Aorta (tissue), 5 donors: ENCODE data around the gene SLC6A7. TPM values are rescaled to one million over a fixed set of nuclear protein-coding genes. Genes with fewer than 3 reads are reported as not detected.
A peak's percentile ranks its signal among the peaks of the same experiment; 100 is the strongest.

ENCODE experiments used
- ATAC-seq: fragments of 200-7000 bp; cut with Tn5 transposase; one replicate; pipeline ENCODE4 v1.9.1; 2022; ENCODE audit warnings: moderate library complexity; ENCODE audit not compliant: low FRiP score
- DNase-seq, 2 donors: peaks; one replicate each; pipeline ENCODE4 v3.0.0-alpha.2; 2020
- H3K27ac ChIP-seq, 2 donors: one replicate each; pipeline ENCODE4 v1.5.1; 2013; ENCODE audit warnings: low read length in 2 of 2, mild to moderate bottlenecking in 2 of 2, moderate library complexity in 2 of 2, control low read depth in 1 of 2, inconsistent platforms in 1 of 2, low read depth in 1 of 2
- H3K27me3 ChIP-seq, 2 donors: one replicate each; pipeline ENCODE4 v1.6.1; 2013; ENCODE audit warnings: control low read depth in 1 of 2, low read length in 1 of 2, mild to moderate bottlenecking in 1 of 2, moderate library complexity in 1 of 2; ENCODE audit not compliant: insufficient read depth in 2 of 2, control insufficient read depth in 1 of 2
- H3K36me3 ChIP-seq, 2 donors: one replicate each; pipeline ENCODE4 v1.6.1; 2013; ENCODE audit warnings: control low read depth in 1 of 2, low read length in 1 of 2, mild to moderate bottlenecking in 1 of 2; ENCODE audit not compliant: insufficient read depth in 2 of 2, control insufficient read depth in 1 of 2
- H3K4me1 ChIP-seq, 2 donors: one replicate each; pipeline ENCODE4 v1.6.1; 2013; ENCODE audit warnings: low read length in 2 of 2, control low read depth in 1 of 2, mild to moderate bottlenecking in 1 of 2, moderate library complexity in 1 of 2; ENCODE audit not compliant: insufficient read depth in 2 of 2, control insufficient read depth in 1 of 2
- H3K4me3 ChIP-seq, 2 donors: one replicate each; pipeline ENCODE4 v1.5.1; 2013; ENCODE audit warnings: low read length in 2 of 2, control low read depth in 1 of 2, mild to moderate bottlenecking in 1 of 2
- H3K9me3 ChIP-seq: one replicate; pipeline ENCODE4 v1.6.1; 2013; ENCODE audit warnings: mild to moderate bottlenecking, low read length; ENCODE audit not compliant: control insufficient read depth
- WGBS, 2 donors: extraction: QIAGEN DNeasy Blood & Tissue Kit; methylation state at CpG; one replicate each; pipeline ENCODE4 v1.1.7; 2013; 5-methylcytosine and 5-hydroxymethylcytosine counted together
- intact Hi-C, 2 donors: fragments of 100-400 bp; cut with DNase I; formaldehyde crosslinking; loops; one replicate each; pipeline versions ENCODE4 v1.14.2 to v1.15.0; 2022
- polyA plus RNA-seq, 2 donors: library from polyadenylated mRNA; stranded (reverse); fragments of 200-250 nt; gene quantifications; one replicate each; pipeline ENCODE4 v1.2.3, GENCODE V29; 2013
- total RNA-seq, 2 donors: library from RNA; stranded (reverse); fragmentation: NEBNext Ultra II Directional; extraction: Animal tissue kit (Norgen Biotek cat#: 25700); gene quantifications; one replicate each; pipeline ENCODE4 v1.2.1, GENCODE V29; 2021
- donor health status: healthy with polysubstance abuse.
- donor health status: Bipolar disorder and iron deficiency.
- donor health status: DM: no; HTN: no; CAD: no.
- donor health status: DM: no; HTN: no; CAD: no.
- donor health status: DM: yes; HTN: yes; CAD: no.

The SLC6A7 gene
- total and polyA plus RNA-seq, 4 donors: 0.25 to 0.41 TPM; not detected in 2

DNA sequence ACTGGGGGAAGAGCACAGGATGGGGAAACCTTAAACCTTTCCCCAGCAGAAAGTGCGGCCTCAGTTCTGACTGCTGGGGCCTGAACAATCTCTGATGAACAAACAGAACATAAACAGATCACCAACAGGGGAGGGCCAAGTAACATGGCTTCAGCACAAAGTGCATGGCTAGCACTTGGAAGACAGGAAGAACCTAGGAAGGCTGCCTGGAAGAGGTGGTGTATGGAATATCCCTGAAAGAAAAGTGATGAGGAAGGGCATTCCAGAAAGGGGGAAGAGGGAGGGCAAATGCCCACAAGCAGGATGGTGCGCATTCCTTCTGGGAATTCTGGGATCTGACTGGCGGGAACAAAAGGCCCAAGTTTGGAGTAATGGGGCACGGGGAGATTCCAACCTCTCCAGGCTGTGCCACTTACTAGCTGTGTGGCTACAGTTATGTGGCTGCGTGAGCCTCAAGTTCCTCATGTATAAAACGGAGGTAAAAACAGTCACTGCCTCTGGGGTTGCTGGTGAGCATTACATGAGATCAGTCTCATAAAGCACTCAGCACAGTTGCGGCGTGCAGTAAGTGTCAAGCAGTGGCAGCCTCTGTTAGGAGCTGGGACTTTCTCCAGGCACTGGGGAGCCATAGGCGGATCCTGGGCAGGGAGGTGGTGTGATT is 35.8 kb upstream of the SLC6A7 start:
- H3K27ac ChIP-seq: peak overlapping the region in 1 of 2 donors; percentile 97
- peaks cover 2 to 3% of the 10 kb centered on the region in 2 donors for H3K4me1 ChIP-seq
- intact Hi-C loops: loop anchor here in 1 of 2 donors (2.0 kb wide), 1 partner anchor 15 kb away; no protein-coding TSS in a partner anchor
- no peaks in the 10 kb centered on the region for H3K27me3 ChIP-seq
- no peaks in the 10 kb centered on the region for H3K9me3 ChIP-seq
- peak overlapping the region; percentile 42 to 98 for H3K4me3 ChIP-seq
- peak in 1 of 2 donors; percentile 66 for DNase-seq
- peak; percentile 31 for ATAC-seq
- 2 to 9% methylated on average over 9 of the region's 9 CpGs for WGBS, 2 donors
- H3K36me3 ChIP-seq: no peaks in the 10 kb centered on the region

DNA sequence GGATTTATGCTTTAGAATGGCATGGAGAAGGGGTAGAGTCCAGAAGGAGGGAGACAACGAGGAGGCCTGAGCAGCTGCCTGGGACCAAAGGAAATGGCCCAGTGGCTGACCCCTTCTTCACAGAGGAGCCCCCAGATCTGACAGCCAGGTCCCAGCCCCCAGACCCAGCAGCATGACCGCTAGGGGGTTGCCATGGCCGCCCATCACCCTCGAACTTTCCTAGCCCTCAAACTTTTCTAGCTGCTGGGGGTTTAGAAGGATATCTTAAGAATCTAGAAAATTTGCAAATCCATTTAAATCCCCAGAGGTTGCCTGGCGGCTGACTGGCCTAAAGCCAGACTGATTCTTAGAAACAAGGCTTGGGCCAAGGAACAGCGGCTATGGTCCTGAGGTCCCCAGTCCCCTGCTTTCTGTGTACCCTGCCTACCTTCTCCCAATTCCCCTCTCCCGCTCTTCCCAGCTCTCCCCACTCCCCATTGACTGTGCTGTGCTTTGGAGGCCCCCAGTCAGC is 35.2 kb upstream of the SLC6A7 start:
- DNase-seq (no peak), ATAC-seq (no peak)
- Histone ChIP-seq H3K9me3 (no peaks in the 10 kb centered on the region), H3K4me1 (peaks cover 2 to 3% of the 10 kb centered on the region in 2 donors), H3K27ac (peak overlapping the region; percentile 64 to 97), H3K27me3 (no peaks in the 10 kb centered on the region), H3K4me3 (peak overlapping the region; percentile 42 to 98), H3K36me3 (no peaks in the 10 kb centered on the region)
- WGBS, 2 donors: 3 to 10% methylated on average over 7 of the region's 7 CpGs
- intact Hi-C loops: loop anchor here in 1 of 2 donors (2.0 kb wide), 1 partner anchor 16 kb away; no protein-coding TSS in a partner anchor

DNA sequence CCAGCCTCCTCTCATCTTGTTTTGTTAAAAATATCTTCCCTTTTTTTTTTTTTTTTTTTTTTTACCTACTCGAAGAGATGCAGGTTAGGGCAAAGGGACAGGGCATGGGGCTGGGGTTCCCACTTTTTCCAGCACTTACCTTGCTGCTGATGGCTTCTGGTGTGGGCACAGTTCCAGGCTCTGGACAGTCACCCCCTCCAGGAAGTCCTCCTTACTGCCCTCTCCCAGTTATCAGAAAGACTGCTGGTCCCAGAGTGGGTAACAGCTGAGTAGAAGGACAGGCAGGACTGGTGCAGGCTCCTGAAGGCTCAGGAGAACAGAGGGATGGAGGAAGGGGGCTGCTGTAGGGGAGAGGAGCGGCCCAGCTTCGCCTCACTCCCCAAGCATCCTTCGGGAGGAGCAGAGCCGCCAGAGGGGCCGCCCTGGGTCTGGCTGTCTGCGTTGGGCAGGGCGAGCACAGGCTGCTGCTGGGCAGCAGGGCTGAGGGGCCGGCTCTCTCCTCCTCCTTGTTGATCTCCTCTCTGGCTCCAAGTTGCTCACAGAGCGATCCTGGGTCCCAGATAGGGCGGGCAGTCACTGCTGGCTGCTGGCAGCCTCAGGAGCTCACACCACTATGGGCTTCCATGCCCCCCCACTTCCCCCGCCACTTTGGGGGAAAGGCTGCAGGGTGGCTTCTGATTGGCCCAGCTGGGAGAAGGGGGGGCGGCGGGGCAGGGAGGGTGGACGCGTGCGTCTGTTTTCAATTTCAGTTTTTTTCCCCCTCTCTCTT is 34.4 kb upstream of the SLC6A7 start, which contains the start of gene PDGFRB:
PDGFRB (minus strand) TSS at position 588 of the 769 bp plus-strand sequence. CDS start 18,798 bp downstream, outside the sequence.
- no peaks in the 10 kb centered on the region for H3K27me3 ChIP-seq
- H3K9me3 ChIP-seq: no peaks in the 10 kb centered on the region
- peak within 1 kb of the TSS; percentile 71 to 97 for H3K27ac ChIP-seq
- H3K36me3 ChIP-seq: no peaks in the 10 kb centered on the region
- peak; percentile 90 for ATAC-seq
- H3K4me3 ChIP-seq: peak within 1 kb of the TSS; percentile 42 to 98
- peaks cover 2 to 3% of the 10 kb centered on the region in 2 donors for H3K4me1 ChIP-seq
- DNase-seq: peak; percentile 95 to 96
- intact Hi-C loops: loop anchor here in 1 of 2 donors (2.0 kb wide), 1 partner anchor 17 kb away; no protein-coding TSS in a partner anchor
- 0 to 3% methylated on average over 15 to 17 of the region's 17 CpGs for WGBS, 2 donors

DNA sequence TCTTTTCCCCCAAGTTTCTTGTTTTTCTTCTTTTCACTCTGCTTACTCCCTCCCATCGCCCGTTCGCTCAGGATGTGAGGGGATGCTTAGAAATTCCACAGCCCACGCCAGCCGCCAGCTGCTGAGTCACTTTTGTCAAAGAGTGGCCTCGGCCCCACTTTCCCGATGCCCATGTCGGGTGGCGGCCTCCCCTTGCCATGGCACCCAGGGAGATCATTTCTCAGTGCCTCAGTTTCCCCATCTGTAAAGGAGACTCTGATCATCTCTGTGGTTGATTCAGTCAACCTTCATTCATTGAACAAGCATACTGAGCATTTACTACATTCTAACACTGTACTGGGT is 33.9 kb upstream of the SLC6A7 start:
- DNase-seq: no peak
- H3K9me3 ChIP-seq: no peaks in the 10 kb centered on the region
- ATAC-seq: no peak
- 0 to 1% methylated on average over 9 of the region's 9 CpGs for WGBS, 2 donors
- peak overlapping the region; percentile 9 to 95 for H3K27ac ChIP-seq
- H3K36me3 ChIP-seq: no peaks in the 10 kb centered on the region
- H3K27me3 ChIP-seq: no peaks in the 10 kb centered on the region
- H3K4me1 ChIP-seq: peaks cover 0 to 2% of the 10 kb centered on the region in 2 donors
- no peak overlapping the region for H3K4me3 ChIP-seq
- intact Hi-C loops: no loop called here

DNA sequence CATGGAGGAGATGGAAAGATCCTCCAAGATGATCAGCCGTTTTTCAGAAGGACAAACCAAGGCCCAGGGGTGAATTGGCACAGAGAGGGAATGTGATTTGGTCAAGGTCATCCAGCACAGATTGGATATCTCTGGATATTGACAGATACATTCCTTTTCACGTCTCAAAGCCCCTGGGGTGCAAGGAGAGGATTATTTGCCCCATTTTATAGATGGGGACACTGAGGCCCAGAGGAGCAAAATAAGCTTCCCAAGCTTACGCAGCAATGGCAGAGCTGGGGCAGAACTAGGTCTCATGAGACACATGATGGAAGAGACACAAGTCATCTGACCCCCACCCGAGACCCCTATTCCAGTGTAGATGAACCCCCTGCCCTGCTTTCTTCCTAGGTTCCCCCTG is 33.3 kb upstream of the SLC6A7 start:
- intact Hi-C loops: no loop called here
- Histone ChIP-seq H3K27me3 (no peaks in the 10 kb centered on the region), H3K9me3 (no peaks in the 10 kb centered on the region), H3K4me3 (no peak overlapping the region), H3K27ac (peak overlapping the region; percentile 9 to 95), H3K4me1 (peaks cover 0 to 2% of the 10 kb centered on the region in 2 donors), H3K36me3 (no peaks in the 10 kb centered on the region)
- ATAC-seq: no peak
- WGBS, 2 donors: 80 to 82% methylated on average over 4 of the region's 4 CpGs
- DNase-seq: no peak

DNA sequence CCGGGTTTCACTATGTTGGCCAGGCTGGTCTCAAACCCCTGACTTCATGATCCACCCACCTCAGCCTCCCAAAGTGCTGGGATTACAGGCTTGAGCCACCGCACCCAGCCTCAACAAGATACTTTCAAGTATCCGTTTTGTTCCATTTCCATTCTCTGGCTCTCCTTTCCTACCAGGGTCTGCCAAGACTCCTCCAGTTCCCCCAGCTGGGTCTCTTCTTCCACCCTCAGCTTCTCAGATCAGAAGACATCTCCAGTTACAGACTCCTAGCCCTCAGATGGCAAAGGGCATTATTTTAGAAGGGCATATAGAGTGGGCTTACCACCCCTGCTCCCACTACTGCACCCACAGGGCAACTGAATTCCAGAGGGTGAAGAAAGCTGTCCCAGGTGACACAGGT is 32.7 kb upstream of the SLC6A7 start:
- intact Hi-C loops: no loop called here
- no peaks in the 10 kb centered on the region for H3K9me3 ChIP-seq
- peak overlapping the region in 1 of 2 donors; percentile 22 for H3K27ac ChIP-seq
- peaks cover 0 to 2% of the 10 kb centered on the region in 2 donors for H3K4me1 ChIP-seq
- ATAC-seq: no peak
- no peak overlapping the region for H3K4me3 ChIP-seq
- H3K27me3 ChIP-seq: no peaks in the 10 kb centered on the region
- WGBS, 2 donors: 72 to 75% methylated on average over 3 of the region's 3 CpGs
- DNase-seq: no peak
- H3K36me3 ChIP-seq: no peaks in the 10 kb centered on the region

DNA sequence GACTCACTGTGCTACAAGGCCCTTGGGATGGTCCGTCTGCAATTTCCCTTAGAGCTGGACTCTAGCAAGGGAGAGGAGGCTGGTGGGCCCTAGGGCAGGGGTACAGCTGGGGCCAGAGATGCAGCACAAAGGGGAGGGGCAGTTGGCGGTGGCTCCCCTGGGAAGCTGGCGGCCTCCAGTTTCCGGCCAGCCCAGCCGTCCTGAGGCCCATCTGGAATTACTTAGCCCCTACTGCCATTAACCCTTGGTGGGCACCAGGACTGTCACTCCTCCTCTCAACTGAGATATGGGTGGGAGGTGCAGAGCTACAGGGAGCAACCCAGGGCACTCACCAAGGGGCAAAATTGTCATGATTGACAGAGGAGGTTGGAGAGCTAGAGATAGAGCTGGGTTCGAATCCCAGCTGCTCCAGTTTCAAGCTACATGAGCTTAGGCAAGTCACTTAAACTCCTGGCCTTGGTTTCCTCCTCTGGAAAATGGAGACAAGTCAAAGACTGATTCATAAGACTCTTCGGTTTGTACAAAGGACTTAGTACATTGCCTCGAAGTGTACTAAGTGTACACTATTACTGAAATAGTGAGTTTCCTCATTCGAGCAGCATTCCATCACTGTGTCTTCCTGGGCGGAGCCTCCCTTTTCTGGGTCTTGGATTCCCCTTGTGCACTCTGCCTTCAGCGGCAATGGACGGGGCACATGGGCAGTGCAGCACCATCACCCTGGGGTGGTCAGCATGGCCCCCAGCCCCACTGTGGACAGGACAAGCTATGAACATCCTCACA is 31.5 kb upstream of the SLC6A7 start:
- Histone ChIP-seq H3K27ac (peak overlapping the region in 1 of 2 donors; percentile 28), H3K4me1 (peaks cover 0 to 2% of the 10 kb centered on the region in 2 donors), H3K27me3 (no peaks in the 10 kb centered on the region), H3K9me3 (no peaks in the 10 kb centered on the region), H3K4me3 (no peak overlapping the region), H3K36me3 (no peaks in the 10 kb centered on the region)
- DNase-seq: no peak
- ATAC-seq: no peak
- intact Hi-C loops: no loop called here
- WGBS, 2 donors: 23 to 27% methylated on average over 12 of the region's 12 CpGs

DNA sequence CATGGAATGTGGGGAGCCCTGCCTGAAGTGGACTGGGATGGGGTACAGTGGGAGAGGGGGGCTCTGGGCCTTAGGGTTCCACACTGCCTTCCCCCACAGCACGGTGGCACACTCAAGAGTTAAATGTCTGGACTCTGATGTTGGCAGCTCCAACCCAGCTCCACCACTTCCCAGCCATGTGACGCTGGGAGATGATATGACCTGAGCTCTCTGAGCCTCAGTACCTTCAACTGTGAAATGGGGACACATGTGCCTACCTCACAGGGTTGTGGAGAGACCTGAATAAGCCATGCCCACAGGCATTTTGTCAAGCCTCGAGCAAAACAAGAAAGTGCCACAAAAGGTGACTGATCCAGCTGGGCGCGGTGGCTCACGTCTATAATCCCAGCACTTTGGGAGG is 30.8 kb upstream of the SLC6A7 start:
- intact Hi-C loops: no loop called here
- no peak for ATAC-seq

More for the DNA sequence above, 30.8 kb upstream of the SLC6A7 start:
- Histone ChIP-seq H3K4me3 (no peak overlapping the region), H3K27ac (peak overlapping the region in 1 of 2 donors; percentile 29), H3K4me1 (peaks cover 0 to 2% of the 10 kb centered on the region in 2 donors), H3K36me3 (no peaks in the 10 kb centered on the region), H3K27me3 (no peaks in the 10 kb centered on the region), H3K9me3 (no peaks in the 10 kb centered on the region)
- no peak for DNase-seq
- WGBS, 2 donors: 57 to 58% methylated on average over 6 of the region's 6 CpGs
